Karpas-422 (cell line): ENCODE results near the gene MAP2K2. TPM values are rescaled to one million over a fixed set of nuclear protein-coding genes. Genes with fewer than 3 reads are reported as not detected.

Experiments
- DNase-seq: peaks from one replicate; pipeline ENCODE4 v3.0.0-alpha.2; 2015
- H2AFZ ChIP-seq: fragments of 200-600 bp; sonication (generic); 2 replicates; pipeline ENCODE4 v1.6.1; 2014; ENCODE audit warnings: antibody characterized with exemption, low read length, mixed read lengths
- H3K27ac ChIP-seq: fragments of 200-600 bp; sonication (generic); 2 replicates; pipeline ENCODE4 v1.5.1; 2014; ENCODE audit warnings: mild to moderate bottlenecking, low read length, moderate library complexity
- H3K27me3 ChIP-seq: fragments of 200-600 bp; sonication (generic); 2 replicates; pipeline ENCODE4 v1.6.1; 2014; ENCODE audit warnings: low read length, mixed read lengths
- H3K36me3 ChIP-seq: fragments of 200-600 bp; sonication (generic); 2 replicates; pipeline ENCODE4 v1.6.1; 2014; ENCODE audit warnings: low read length, mixed read lengths; ENCODE audit not compliant: insufficient read depth
- H3K4me1 ChIP-seq: fragments of 200-600 bp; sonication (generic); 2 replicates; pipeline ENCODE4 v1.6.1; 2014; ENCODE audit warnings: mild to moderate bottlenecking, low read length, mixed read lengths
- H3K4me2 ChIP-seq: fragments of 200-600 bp; sonication (generic); 2 replicates; pipeline ENCODE4 v1.6.1; 2014; ENCODE audit warnings: low read length, low read depth, mild to moderate bottlenecking; ENCODE audit not compliant: poor library complexity, severe bottlenecking
- H3K4me3 ChIP-seq: fragments of 200-600 bp; sonication (generic); 2 replicates; pipeline ENCODE4 v1.5.1; 2014; ENCODE audit warnings: mild to moderate bottlenecking, antibody characterized with exemption, low read length, mixed read lengths
- H3K79me2 ChIP-seq: fragments of 200-600 bp; sonication (generic); 2 replicates; pipeline ENCODE4 v1.6.1; 2014; ENCODE audit warnings: mild to moderate bottlenecking, low read length, mixed read lengths
- H3K9ac ChIP-seq: fragments of 200-600 bp; sonication (generic); 2 replicates; pipeline ENCODE4 v1.6.0; 2014; ENCODE audit warnings: low read length
- H3K9me2 ChIP-seq: fragments of 200-600 bp; sonication (generic), shearing (Covaris generic); replicated peaks from 2 replicates; pipeline ENCODE4 v1.6.0; 2014; ENCODE audit warnings: mild to moderate bottlenecking, low read length, moderate library complexity; ENCODE audit not compliant: insufficient read depth
- H3K9me3 ChIP-seq: fragments of 300-700, 200-600 bp; sonication (generic); 2 replicates; pipeline ENCODE4 v1.6.1; 2014; ENCODE audit warnings: low read length, mixed read lengths
- H4K20me1 ChIP-seq: fragments of 200-600 bp; sonication (generic); 2 replicates; pipeline ENCODE4 v1.6.1; 2014; ENCODE audit warnings: mild to moderate bottlenecking, antibody characterized with exemption, low read length, low read depth; ENCODE audit not compliant: insufficient read depth
- total RNA-seq: library from RNA; depleted of rRNA; stranded (reverse); fragments of >200 nt; shearing (Covaris generic); gene quantifications from 2 replicates; pipeline ENCODE4 v1.2.3, GENCODE V29; 2014; ENCODE audit warnings: low replicate concordance

The MAP2K2 gene
- total RNA-seq, 1 experiment from 2014 or later: 106 TPM

DNA sequence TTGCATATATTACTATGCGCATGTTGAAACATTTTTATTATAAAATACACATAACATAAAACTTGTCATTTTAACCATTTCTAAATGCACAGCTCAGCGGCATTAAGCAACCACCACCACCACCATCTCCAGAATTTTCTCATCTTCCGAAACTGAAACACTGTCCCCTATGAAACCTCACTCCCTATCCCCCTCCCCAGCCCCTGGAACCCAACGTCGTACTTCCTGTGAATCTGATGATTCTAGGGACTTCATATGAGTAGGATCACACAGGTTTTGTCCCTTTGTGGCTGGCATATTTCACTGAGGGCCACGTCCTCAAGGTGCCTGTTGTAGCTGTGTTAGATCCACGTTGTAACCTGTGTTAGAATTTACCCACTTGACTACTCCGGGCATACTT is 716 bp upstream of the MAP2K2 start:
- H3K4me3 ChIP-seq: peak overlapping the region; percentile 86
- H3K27ac ChIP-seq: no peak overlapping the region

GRCh38 chr19:4122480-4122879 is 1.4 kb downstream of the MAP2K2 start:
- Histone ChIP-seq H4K20me1 (peaks cover 33% of the 10 kb centered on the region), H2AFZ (no peak overlapping the region), H3K4me2 (peak overlapping the region; percentile 84), H3K27ac (peak overlapping the region; percentile 72), H3K4me1 (peaks cover 16% of the 10 kb centered on the region), H3K79me2 (peaks cover 47% of the 10 kb centered on the region), H3K9me2 (no peaks in the 10 kb centered on the region), H3K9ac (peak overlapping the region; percentile 88), H3K9me3 (no peaks in the 10 kb centered on the region), H3K4me3 (peak overlapping the region; percentile 86), H3K36me3 (no peaks in the 10 kb centered on the region), H3K27me3 (no peaks in the 10 kb centered on the region)
- no peak for DNase-seq

More for the DNA sequence above, 716 bp upstream of the MAP2K2 start:
- peaks cover 35% of the 10 kb centered on the region for H3K79me2 ChIP-seq
- no peaks in the 10 kb centered on the region for H3K9me3 ChIP-seq
- peaks cover 22% of the 10 kb centered on the region for H4K20me1 ChIP-seq
- H3K9me2 ChIP-seq: no peaks in the 10 kb centered on the region
- DNase-seq: no peak
- H3K27me3 ChIP-seq: no peaks in the 10 kb centered on the region
- H2AFZ ChIP-seq: peak overlapping the region; percentile 95; the same call in 1 of the 2 replicates
- H3K36me3 ChIP-seq: no peaks in the 10 kb centered on the region
- peak overlapping the region; percentile 85 for H3K4me2 ChIP-seq
- H3K9ac ChIP-seq: peak overlapping the region; percentile 88
- H3K4me1 ChIP-seq: peaks cover 16% of the 10 kb centered on the region

- no peaks in the 10 kb centered on the region for H3K9me3 ChIP-seq
- H3K9me2 ChIP-seq: no peaks in the 10 kb centered on the region
- H3K4me3 ChIP-seq: no peak overlapping the region
- no peak overlapping the region for H3K27ac ChIP-seq
- DNase-seq: no peak
- H3K79me2 ChIP-seq: peaks cover 47% of the 10 kb centered on the region
- no peak overlapping the region for H2AFZ ChIP-seq
- no peak overlapping the region for H3K4me2 ChIP-seq
- peaks cover 18% of the 10 kb centered on the region for H3K4me1 ChIP-seq
- no peak overlapping the region for H3K9ac ChIP-seq
- H3K27me3 ChIP-seq: no peaks in the 10 kb centered on the region
- no peaks in the 10 kb centered on the region for H3K36me3 ChIP-seq
- peaks cover 33% of the 10 kb centered on the region for H4K20me1 ChIP-seq
Observed at GRCh38 chr19:4121815-4122214, 2.1 kb downstream of the MAP2K2 start.

DNA sequence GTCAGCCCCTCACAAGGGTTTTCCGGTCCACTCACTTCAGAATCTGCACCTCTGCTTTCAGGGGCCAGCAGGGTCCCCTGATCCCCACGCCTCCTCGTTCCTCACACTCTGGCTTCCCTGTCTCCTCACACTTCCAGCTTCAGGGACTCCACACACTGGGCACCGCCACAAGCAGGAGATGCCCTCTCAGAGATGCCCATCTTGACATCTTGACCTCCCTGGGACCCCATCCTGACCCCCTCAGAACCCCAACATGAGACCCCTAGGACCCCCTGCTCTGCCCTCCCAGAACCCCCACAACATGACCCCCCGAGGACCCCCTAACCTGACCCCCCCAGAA is 2.7 kb downstream of the MAP2K2 start:
- H3K79me2 ChIP-seq: peaks cover 47% of the 10 kb centered on the region
- no peak for DNase-seq
- H3K9ac ChIP-seq: no peak overlapping the region
- H3K27ac ChIP-seq: no peak overlapping the region
- no peaks in the 10 kb centered on the region for H3K9me3 ChIP-seq
- H3K36me3 ChIP-seq: no peaks in the 10 kb centered on the region
- no peak overlapping the region for H3K4me3 ChIP-seq
- H3K4me2 ChIP-seq: no peak overlapping the region
- H3K27me3 ChIP-seq: no peaks in the 10 kb centered on the region
- peaks cover 33% of the 10 kb centered on the region for H4K20me1 ChIP-seq
- H2AFZ ChIP-seq: no peak overlapping the region
- no peaks in the 10 kb centered on the region for H3K9me2 ChIP-seq
- peaks cover 22% of the 10 kb centered on the region for H3K4me1 ChIP-seq

GRCh38 chr19:4120559-4121272 is 3.2 kb downstream of the MAP2K2 start:
- H2AFZ ChIP-seq: no peak overlapping the region
- H3K27ac ChIP-seq: no peak overlapping the region
- no peak overlapping the region for H3K4me3 ChIP-seq
- H3K9me3 ChIP-seq: no peaks in the 10 kb centered on the region
- H3K4me2 ChIP-seq: no peak overlapping the region
- DNase-seq: no peak
- H3K9me2 ChIP-seq: no peaks in the 10 kb centered on the region
- no peaks in the 10 kb centered on the region for H3K27me3 ChIP-seq
- H3K4me1 ChIP-seq: peaks cover 28% of the 10 kb centered on the region
- no peak overlapping the region for H3K9ac ChIP-seq
- H4K20me1 ChIP-seq: peaks cover 33% of the 10 kb centered on the region
- no peaks in the 10 kb centered on the region for H3K36me3 ChIP-seq
- peaks cover 47% of the 10 kb centered on the region for H3K79me2 ChIP-seq

DNA sequence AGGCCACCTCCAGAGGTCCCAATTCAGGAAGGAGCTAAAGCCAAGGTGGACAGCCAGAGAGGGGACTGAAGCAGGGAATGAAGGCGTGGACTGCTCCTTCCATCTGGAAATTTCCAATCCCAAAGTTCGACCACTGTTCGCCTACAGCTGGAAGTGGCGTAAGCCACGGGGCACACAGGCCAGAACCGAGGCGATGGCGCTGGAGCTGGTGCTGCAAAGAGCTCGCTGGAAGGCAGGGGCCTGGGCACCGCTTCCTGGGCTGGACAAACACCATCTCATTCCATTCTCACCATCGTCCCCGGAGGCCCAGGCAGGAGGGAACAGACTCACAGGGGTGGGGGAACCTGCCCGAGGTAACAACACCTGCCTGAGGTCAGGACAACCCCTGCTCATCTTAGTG is 4.2 kb downstream of the MAP2K2 start:
- Histone ChIP-seq H3K9ac (no peak overlapping the region), H3K36me3 (no peaks in the 10 kb centered on the region), H3K4me2 (no peak overlapping the region), H3K9me2 (no peaks in the 10 kb centered on the region), H3K9me3 (no peaks in the 10 kb centered on the region), H3K27me3 (no peaks in the 10 kb centered on the region), H3K79me2 (peaks cover 47% of the 10 kb centered on the region), H3K4me3 (no peak overlapping the region), H2AFZ (no peak overlapping the region), H4K20me1 (peaks cover 33% of the 10 kb centered on the region), H3K4me1 (peaks cover 37% of the 10 kb centered on the region), H3K27ac (no peak overlapping the region)
- no peak for DNase-seq

DNA sequence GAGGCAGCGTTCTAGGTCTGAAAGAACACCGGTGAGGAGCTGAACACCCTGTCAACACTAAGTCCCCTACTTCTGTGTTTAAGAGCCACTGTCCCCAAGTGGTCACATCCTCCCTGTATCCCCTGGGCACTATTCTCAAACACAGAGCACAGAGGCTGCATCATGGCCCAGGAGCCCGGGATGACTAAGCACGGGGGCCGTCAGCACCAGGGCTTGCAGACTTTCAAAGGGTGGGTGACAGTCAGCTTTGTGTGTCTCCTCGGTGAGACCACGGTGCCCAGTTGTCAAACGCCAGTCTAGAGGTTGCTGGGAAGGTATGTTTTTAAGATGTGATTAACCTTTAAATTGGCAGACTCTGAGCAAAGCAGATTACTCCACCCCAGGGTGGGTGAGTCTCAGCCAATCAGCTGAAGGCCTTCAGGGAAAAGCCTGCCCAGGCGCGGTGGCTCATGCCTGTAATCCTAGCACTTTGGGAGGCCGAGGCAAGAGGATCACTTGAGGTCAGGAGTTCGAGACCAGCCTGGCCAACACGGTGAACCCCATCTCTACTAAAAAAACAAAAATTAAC is 8.0 kb downstream of the MAP2K2 start:
- DNase-seq: no peak
- H3K79me2 ChIP-seq: peaks cover 29% of the 10 kb centered on the region

DNA sequence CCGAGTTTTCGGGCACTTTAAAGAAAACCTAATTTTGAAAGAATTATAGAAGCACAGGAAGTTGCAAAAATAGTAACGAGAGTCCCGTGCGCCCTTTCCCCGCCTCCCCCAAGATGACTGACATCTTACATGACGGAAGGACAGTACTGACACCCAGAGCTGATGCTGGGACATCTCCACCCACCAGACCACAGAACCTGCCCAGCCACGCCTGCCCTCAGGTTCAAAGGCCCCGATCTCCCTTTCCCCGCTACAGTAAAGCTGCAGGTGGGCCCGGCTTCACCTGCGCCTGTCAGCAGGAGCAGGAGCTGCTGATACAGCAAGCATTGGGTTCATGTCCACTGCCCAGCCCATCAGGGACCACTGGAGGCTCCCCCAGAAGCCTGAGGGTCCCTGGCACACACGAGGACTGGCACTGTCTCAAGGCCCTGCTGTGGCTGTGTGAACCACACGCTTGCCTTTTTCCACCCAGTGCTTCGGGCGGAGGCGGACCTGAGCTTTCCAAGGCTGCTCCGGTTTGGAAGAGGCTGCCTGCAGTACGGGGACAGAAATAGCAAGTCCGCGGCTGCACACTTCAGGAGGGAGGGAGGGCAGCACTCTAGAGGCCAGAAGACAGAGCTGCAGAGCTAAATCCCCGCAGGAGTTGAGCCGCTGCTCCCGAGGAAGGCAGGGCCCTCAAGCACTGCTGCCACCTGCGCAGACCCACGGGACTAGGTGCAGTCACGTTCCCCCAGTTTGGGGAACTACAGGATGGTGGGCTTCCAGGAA is 8.7 kb downstream of the MAP2K2 start:
- H3K4me3 ChIP-seq: peak overlapping the region; percentile 30; the same call in 1 of the 2 replicates
- H3K9ac ChIP-seq: peak overlapping the region; percentile 44
- H2AFZ ChIP-seq: no peak overlapping the region
- peaks cover 21% of the 10 kb centered on the region for H4K20me1 ChIP-seq
- peaks cover 9% of the 10 kb centered on the region for H3K36me3 ChIP-seq
- peaks cover 22% of the 10 kb centered on the region for H3K4me1 ChIP-seq
- H3K79me2 ChIP-seq: peaks cover 24% of the 10 kb centered on the region
- DNase-seq: peak; percentile 70
- peak overlapping the region; percentile 52 for H3K4me2 ChIP-seq
- no peaks in the 10 kb centered on the region for H3K9me3 ChIP-seq
- H3K27ac ChIP-seq: peak overlapping the region; percentile 63
- H3K27me3 ChIP-seq: no peaks in the 10 kb centered on the region
- no peaks in the 10 kb centered on the region for H3K9me2 ChIP-seq

More for the DNA sequence above, 8.0 kb downstream of the MAP2K2 start:
- Histone ChIP-seq H3K27me3 (no peaks in the 10 kb centered on the region), H2AFZ (no peak overlapping the region), H3K4me1 (peaks cover 22% of the 10 kb centered on the region), H3K9ac (peak overlapping the region; percentile 44), H3K4me2 (peak overlapping the region; percentile 52), H4K20me1 (peaks cover 25% of the 10 kb centered on the region), H3K9me2 (no peaks in the 10 kb centered on the region), H3K9me3 (no peaks in the 10 kb centered on the region), H3K36me3 (peaks cover 9% of the 10 kb centered on the region), H3K4me3 (peak overlapping the region; percentile 30; the same call in 1 of the 2 replicates), H3K27ac (peak overlapping the region; percentile 63)
